ENCODE results near the gene VLDLR.

DNA sequence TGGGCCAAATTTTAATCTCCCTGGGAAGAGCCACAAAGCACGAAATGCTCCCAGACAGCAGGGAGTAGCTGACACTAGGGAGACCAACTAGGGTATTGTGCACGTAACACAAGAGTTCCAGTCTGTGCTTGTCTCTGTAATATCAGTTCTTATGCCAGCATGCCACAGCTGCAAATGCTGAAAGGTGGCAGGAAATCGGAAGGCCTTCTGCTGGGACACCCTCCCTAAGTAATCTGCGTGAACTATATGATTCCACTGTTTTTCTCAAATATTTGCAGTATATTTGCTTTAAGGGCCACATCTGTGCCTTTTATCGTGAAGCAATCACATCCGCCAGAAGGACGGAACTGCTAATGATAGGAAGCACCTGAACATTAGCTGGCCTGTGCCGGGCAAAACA lies 12.6 kb downstream of the VLDLR start:
- TF ChIP-seq, protein P1, sequence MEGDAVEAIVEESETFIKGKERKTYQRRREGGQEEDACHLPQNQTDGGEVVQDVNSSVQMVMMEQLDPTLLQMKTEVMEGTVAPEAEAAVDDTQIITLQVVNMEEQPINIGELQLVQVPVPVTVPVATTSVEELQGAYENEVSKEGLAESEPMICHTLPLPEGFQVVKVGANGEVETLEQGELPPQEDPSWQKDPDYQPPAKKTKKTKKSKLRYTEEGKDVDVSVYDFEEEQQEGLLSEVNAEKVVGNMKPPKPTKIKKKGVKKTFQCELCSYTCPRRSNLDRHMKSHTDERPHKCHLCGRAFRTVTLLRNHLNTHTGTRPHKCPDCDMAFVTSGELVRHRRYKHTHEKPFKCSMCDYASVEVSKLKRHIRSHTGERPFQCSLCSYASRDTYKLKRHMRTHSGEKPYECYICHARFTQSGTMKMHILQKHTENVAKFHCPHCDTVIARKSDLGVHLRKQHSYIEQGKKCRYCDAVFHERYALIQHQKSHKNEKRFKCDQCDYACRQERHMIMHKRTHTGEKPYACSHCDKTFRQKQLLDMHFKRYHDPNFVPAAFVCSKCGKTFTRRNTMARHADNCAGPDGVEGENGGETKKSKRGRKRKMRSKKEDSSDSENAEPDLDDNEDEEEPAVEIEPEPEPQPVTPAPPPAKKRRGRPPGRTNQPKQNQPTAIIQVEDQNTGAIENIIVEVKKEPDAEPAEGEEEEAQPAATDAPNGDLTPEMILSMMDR (IDR thresholded peaks at IDR 0.05), result no peak
- TF ChIP-seq POLR2A (IDR thresholded peaks at IDR 0.05), result no peak

All from Peyer's patch (tissue), 4 donors.